Gastrocnemius medialis (tissue), 4 donors: ENCODE data around the gene EOLA2. TPM values are rescaled to one million over a fixed set of nuclear protein-coding genes. Genes with fewer than 3 reads are reported as not detected.
"Not testable (repeated sequence)": the region's sequence is repeated elsewhere in the genome, so short reads cannot be mapped to it uniquely, and the experiment has no call there.

ENCODE experiments used
- ATAC-seq, 2 donors: fragments of 150-250 bp; one replicate each; pipeline ENCODE4 v1.9.1; 2016
- DNase-seq, 2 donors: peaks; one replicate each; pipeline ENCODE4 v3.0.0-alpha.2; 2019
- H3K27ac ChIP-seq, 4 donors: fragments of 200-600 bp; sonication (generic); 1 replicate in 1 of 4; 2 replicates in 3 of 4; pipeline ENCODE4 v1.5.1; 2016 to 2018; ENCODE audit warnings: mild to moderate bottlenecking in 2 of 4, moderate library complexity in 1 of 4
- H3K27me3 ChIP-seq, 3 donors: fragments of 200-600 bp; sonication (generic) in 2 of 3; 1 replicate in 1 of 3; 2 replicates in 2 of 3; pipeline versions ENCODE4 v1.5.1 to v1.6.0; 2016 to 2019; ENCODE audit warnings: mild to moderate bottlenecking in 1 of 3, moderate library complexity in 1 of 3
- H3K36me3 ChIP-seq, 2 donors: fragments of 200-600 bp; sonication (generic) in 1 of 2; one replicate each; pipeline ENCODE4 v1.5.1; 2017 to 2018
- H3K4me1 ChIP-seq, 2 donors: fragments of 200-600 bp; sonication (generic) in 1 of 2; one replicate each; pipeline ENCODE4 v1.5.1; 2016 to 2017; ENCODE audit warnings: mild to moderate bottlenecking in 2 of 2
- H3K4me3 ChIP-seq, 4 donors: fragments of 200-600 bp; sonication (generic) in 3 of 4; 1 replicate in 1 of 4; 2 replicates in 3 of 4; pipeline ENCODE4 v1.5.1; 2016 to 2019; ENCODE audit warnings: mild to moderate bottlenecking in 2 of 4
- H3K9me3 ChIP-seq, 3 donors: fragments of 200-600 bp; sonication (generic) in 2 of 3; 1 replicate in 1 of 3; 2 replicates in 2 of 3; pipeline ENCODE4 v1.5.1; 2016 to 2019
- in situ Hi-C, 4 donors: fragments of 200-750 bp; cut with MboI; loops; one replicate each; pipeline versions ENCODE4 v1.15.0 to v1.8.0; 2017; ENCODE audit warnings: low sequenced_read_pairs in 4 of 4
- intact Hi-C: fragments of 100-400 bp; cut with DNase I; formaldehyde crosslinking; loops from one replicate; pipeline ENCODE4 v1.15.1; 2023; ENCODE audit warnings: low total_unique reads
- total RNA-seq, 4 donors: library from RNA; depleted of rRNA; stranded (reverse); fragments of >200 nt; gene quantifications; one replicate each; pipeline versions ENCODE4 v1.1.0 to v1.2.3, GENCODE V29; 2016

EOLA2 gene
- total RNA-seq, 4 donors from 2014 or later = 7.2 to 17.1 (median 11.0) TPM

DNA sequence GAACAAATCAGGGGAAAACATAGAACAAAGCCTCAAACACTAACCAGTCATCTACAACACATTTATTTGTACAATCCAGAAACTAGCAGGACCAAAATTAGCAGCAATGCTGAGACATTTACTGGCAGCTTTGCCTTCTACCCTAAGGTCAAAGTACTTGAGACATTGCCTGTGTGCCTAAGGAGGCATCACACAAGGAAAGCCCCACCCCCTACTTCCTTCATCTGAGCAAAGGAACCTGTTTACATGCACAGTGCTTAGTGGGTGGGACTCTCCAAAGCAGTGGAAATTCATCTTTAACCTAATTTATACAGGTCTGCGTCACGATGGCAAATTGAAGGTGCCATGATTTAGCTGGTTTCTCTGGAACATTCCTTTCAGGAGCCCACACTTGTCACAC, 6.1 kb downstream of the EOLA2 start:
- DNase-seq, H3K4me3 ChIP-seq, H3K36me3 ChIP-seq, in situ Hi-C loops, H3K27me3 ChIP-seq, H3K9me3 ChIP-seq, H3K27ac ChIP-seq, ATAC-seq, H3K4me1 ChIP-seq: not testable (repeated sequence)
- intact Hi-C loops = loop anchor here (10.0 kb wide), 1 partner anchor 433 kb away; the partner anchor contains the start of gene MAMLD1

GRCh38 chrX:149931355-149931754, 6.9 kb downstream of the EOLA2 start:
- H3K4me1 ChIP-seq, H3K36me3 ChIP-seq, DNase-seq, in situ Hi-C loops, ATAC-seq, H3K4me3 ChIP-seq, H3K9me3 ChIP-seq, H3K27ac ChIP-seq, H3K27me3 ChIP-seq: not testable (repeated sequence)
- intact Hi-C loops = loop anchor here (10.0 kb wide), 1 partner anchor 433 kb away; the partner anchor contains the start of gene MAMLD1

DNA sequence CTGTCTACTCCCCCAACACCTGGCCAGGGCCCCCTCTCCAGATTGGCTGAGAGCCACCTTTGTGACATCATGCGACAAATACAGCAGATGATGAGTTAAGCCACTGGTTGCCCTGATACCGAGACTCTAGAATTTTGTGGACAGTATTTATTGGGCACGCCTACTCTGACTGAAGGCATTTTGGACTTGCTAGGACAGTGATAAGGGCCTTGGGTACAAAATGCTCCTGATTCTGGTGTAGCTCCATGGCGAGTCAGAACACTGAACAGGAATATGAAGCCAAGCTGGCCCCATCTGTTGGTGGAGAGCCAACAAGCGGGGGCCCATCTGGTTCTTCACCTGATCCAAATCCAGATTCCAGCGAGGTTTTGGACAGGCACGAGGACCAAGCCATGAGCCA, 8.9 kb downstream of the EOLA2 start, which contains the start of gene HSFX4:
Gene HSFX4 (plus strand): TSS at position 174 of the 400 bp plus-strand sequence. CDS start 72 bp downstream, at position 246.
- ATAC-seq, DNase-seq, H3K36me3 ChIP-seq, H3K27me3 ChIP-seq, H3K27ac ChIP-seq, H3K9me3 ChIP-seq, in situ Hi-C loops, intact Hi-C loops, H3K4me1 ChIP-seq, H3K4me3 ChIP-seq: not testable (repeated sequence)

DNA sequence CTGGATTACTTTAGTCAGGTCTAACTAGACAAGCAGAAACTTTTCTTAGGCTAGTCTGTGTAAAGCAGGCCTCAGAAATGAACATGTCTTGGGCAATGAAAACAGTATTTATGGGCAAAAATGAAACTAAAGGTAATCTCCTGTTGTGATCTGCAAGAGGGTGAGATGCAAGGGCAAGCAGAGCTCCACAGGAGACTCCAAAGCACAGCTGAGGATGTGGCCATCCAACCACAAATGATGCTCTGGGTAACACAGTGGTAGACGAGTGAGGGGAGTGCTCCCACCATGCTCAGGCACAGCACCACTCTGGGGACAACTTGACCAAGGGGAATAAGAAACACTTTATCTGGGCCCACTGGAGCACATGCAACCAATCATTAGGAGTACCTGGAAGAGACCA, 9.7 kb downstream of the EOLA2 start:
- H3K27me3 ChIP-seq, ATAC-seq, H3K4me3 ChIP-seq, H3K4me1 ChIP-seq, intact Hi-C loops, in situ Hi-C loops, H3K9me3 ChIP-seq, H3K36me3 ChIP-seq, DNase-seq, H3K27ac ChIP-seq: not testable (repeated sequence)

GRCh38 chrX:149927964-149928258, 10.4 kb downstream of the EOLA2 start:
- in situ Hi-C loops, H3K9me3 ChIP-seq, H3K27ac ChIP-seq, H3K4me3 ChIP-seq, H3K4me1 ChIP-seq, H3K27me3 ChIP-seq, H3K36me3 ChIP-seq, intact Hi-C loops, ATAC-seq, DNase-seq: not testable (repeated sequence)

- H3K27me3 ChIP-seq, in situ Hi-C loops, DNase-seq, H3K9me3 ChIP-seq, H3K4me1 ChIP-seq, intact Hi-C loops, H3K4me3 ChIP-seq, H3K27ac ChIP-seq, H3K36me3 ChIP-seq, ATAC-seq: not testable (repeated sequence)
Observed at GRCh38 chrX:149927245-149927963, 10.9 kb downstream of the EOLA2 start.

- ATAC-seq, H3K4me3 ChIP-seq, DNase-seq, H3K36me3 ChIP-seq, in situ Hi-C loops, H3K27ac ChIP-seq, intact Hi-C loops, H3K9me3 ChIP-seq, H3K4me1 ChIP-seq, H3K27me3 ChIP-seq: not testable (repeated sequence)
Observed at GRCh38 chrX:149924434-149924833, 13.9 kb downstream of the EOLA2 start.

DNA sequence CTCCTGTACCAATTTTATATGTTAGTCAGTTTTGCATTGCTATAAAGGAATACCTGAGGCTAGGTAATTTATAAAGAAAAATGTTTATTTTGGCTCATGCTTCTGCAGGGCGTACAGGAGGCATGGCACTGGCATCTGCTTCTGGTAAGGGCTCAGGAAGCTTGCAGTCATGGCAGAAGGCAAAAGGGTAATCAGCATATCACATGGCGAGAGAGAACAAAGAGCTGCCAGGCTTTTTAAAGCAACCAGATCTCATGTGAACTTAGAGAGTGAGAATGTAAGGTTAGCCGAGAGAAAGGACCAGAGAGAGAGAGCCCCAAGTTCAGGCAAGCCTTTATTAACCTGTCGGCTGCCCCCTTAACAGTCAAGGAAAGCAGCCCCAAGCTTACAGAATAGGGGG, 14.5 kb downstream of the EOLA2 start:
- ATAC-seq, DNase-seq, in situ Hi-C loops, H3K4me3 ChIP-seq, H3K36me3 ChIP-seq, H3K4me1 ChIP-seq, H3K27me3 ChIP-seq, H3K27ac ChIP-seq, intact Hi-C loops, H3K9me3 ChIP-seq: not testable (repeated sequence)
